Breast epithelium (tissue), 3 donors: Measurements from ENCODE around the gene CDK11B.

Experiments
- CTCF ChIP-seq, 3 donors: fragments of 450-650 bp; IDR thresholded peaks; one replicate each; pipeline ENCODE4 v1.5.1; 2016 to 2017; ENCODE audit warnings: antibody characterized with exemption in 3 of 3, mild to moderate bottlenecking in 3 of 3, moderate library complexity in 3 of 3
- POLR2A ChIP-seq: fragments of 450-650 bp; IDR thresholded peaks from one replicate; pipeline ENCODE4 v1.6.1; 2016; ENCODE audit warnings: antibody characterized with exemption, mild to moderate bottlenecking, moderate library complexity

GRCh38 chr1:1601564-1602303 is 57.1 kb downstream of the CDK11B start:
- TF ChIP-seq CTCF (IDR thresholded peaks at IDR 0.05) (no peak), POLR2A (no peak)
